ENCODE data around the gene NRP1. TPM values are rescaled to one million over a fixed set of nuclear protein-coding genes. Genes with fewer than 3 reads are reported as not detected.

The NRP1 gene
- total and polyA plus RNA-seq, 9 donors = 39.6 to 134 (median 67.2) TPM

- no peak overlapping the region for H3K27ac ChIP-seq
- no peaks in the 10 kb centered on the region for H3K9me3 ChIP-seq
- no peaks in the 10 kb centered on the region for H3K27me3 ChIP-seq
- DNase-seq = no peak
- H3K36me3 ChIP-seq = no peaks in the 10 kb centered on the region
- no peak overlapping the region for H3K4me3 ChIP-seq
- TF ChIP-seq CTCF (IDR thresholded peaks at IDR 0.05) (no peak), POLR2A (IDR thresholded peaks at IDR 0.05) (no peak)
- WGBS, 3 donors = 91 to 93% (median 92%) methylated on average over 2 of the region's 2 CpGs
- intact Hi-C loops (cut with DNase I) = no loop called here
- peaks cover 8% of the 10 kb centered on the region for H3K4me1 ChIP-seq (ENCODE audit: insufficient read depth)
Measured at GRCh38 chr10:33350041-33350440, 15.6 kb upstream of the NRP1 start.

GRCh38 chr10:33349268-33349667 is 14.8 kb upstream of the NRP1 start:
- Histone ChIP-seq H3K9me3 (no peaks in the 10 kb centered on the region), H3K4me1 (ENCODE audit: insufficient read depth) (peaks cover 8% of the 10 kb centered on the region), H3K36me3 (no peaks in the 10 kb centered on the region), H3K4me3 (no peak overlapping the region), H3K27ac (no peak overlapping the region), H3K27me3 (no peaks in the 10 kb centered on the region)
- intact Hi-C loops (cut with DNase I) = no loop called here
- DNase-seq = no peak
- TF ChIP-seq POLR2A (IDR thresholded peaks at IDR 0.05) (no peak), CTCF (IDR thresholded peaks at IDR 0.05) (no peak), EP300 (IDR thresholded peaks at IDR 0.05) (no peak)

GRCh38 chr10:33347211-33347610 is 12.7 kb upstream of the NRP1 start:
- H3K9me3 ChIP-seq = no peaks in the 10 kb centered on the region
- H3K27me3 ChIP-seq = no peaks in the 10 kb centered on the region
- WGBS, 3 donors = 13 to 31% (median 25%) methylated on average over 2 of the region's 2 CpGs
- no peak overlapping the region for H3K4me3 ChIP-seq
- no peak overlapping the region for H3K27ac ChIP-seq
- intact Hi-C loops (cut with DNase I) = no loop called here
- H3K36me3 ChIP-seq = no peaks in the 10 kb centered on the region
- TF ChIP-seq POLR2A (IDR thresholded peaks at IDR 0.05) (no peak), EP300 (IDR thresholded peaks at IDR 0.05) (no peak), CTCF (IDR thresholded peaks at IDR 0.05) (no peak)
- no peak for DNase-seq
- H3K4me1 ChIP-seq (ENCODE audit: insufficient read depth) = peaks cover 12% of the 10 kb centered on the region

- Histone ChIP-seq H3K9me3 (no peaks in the 10 kb centered on the region), H3K27ac (no peak overlapping the region), H3K36me3 (no peaks in the 10 kb centered on the region), H3K4me3 (no peak overlapping the region), H3K4me1 (ENCODE audit: insufficient read depth) (peaks cover 13% of the 10 kb centered on the region), H3K27me3 (no peaks in the 10 kb centered on the region)
- WGBS, 3 donors = 87 to 88% (median 88%) methylated on average over 5 of the region's 5 CpGs
- no peak for TF ChIP-seq CTCF (IDR thresholded peaks at IDR 0.05)
- no peak for TF ChIP-seq POLR2A (IDR thresholded peaks at IDR 0.05)
- TF ChIP-seq EP300 (IDR thresholded peaks at IDR 0.05) = no peak
- intact Hi-C loops (cut with DNase I) = no loop called here
- DNase-seq = no peak
Measured at GRCh38 chr10:33345236-33345635, 10.8 kb upstream of the NRP1 start.

- Histone ChIP-seq H3K27ac (no peak overlapping the region), H3K4me1 (ENCODE audit: insufficient read depth) (peaks cover 13% of the 10 kb centered on the region), H3K36me3 (no peaks in the 10 kb centered on the region), H3K27me3 (no peaks in the 10 kb centered on the region), H3K9me3 (no peaks in the 10 kb centered on the region), H3K4me3 (no peak overlapping the region)
- WGBS, 3 donors = 94 to 99% (median 94%) methylated on average over 2 of the region's 2 CpGs
- intact Hi-C loops (cut with DNase I) = no loop called here
- DNase-seq = no peak
- TF ChIP-seq CTCF (IDR thresholded peaks at IDR 0.05) (no peak), POLR2A (IDR thresholded peaks at IDR 0.05) (no peak), EP300 (IDR thresholded peaks at IDR 0.05) (no peak)
Measured at GRCh38 chr10:33344676-33345075, 10.2 kb upstream of the NRP1 start.
